ENCODE data around the gene SYCP2.
A peak's percentile ranks its signal among the peaks of the same experiment; 100 is the strongest.
"Not testable (repeated sequence)": the region's sequence is repeated elsewhere in the genome, so short reads cannot be mapped to it uniquely, and the experiment has no call there.

Gene SYCP2

DNA sequence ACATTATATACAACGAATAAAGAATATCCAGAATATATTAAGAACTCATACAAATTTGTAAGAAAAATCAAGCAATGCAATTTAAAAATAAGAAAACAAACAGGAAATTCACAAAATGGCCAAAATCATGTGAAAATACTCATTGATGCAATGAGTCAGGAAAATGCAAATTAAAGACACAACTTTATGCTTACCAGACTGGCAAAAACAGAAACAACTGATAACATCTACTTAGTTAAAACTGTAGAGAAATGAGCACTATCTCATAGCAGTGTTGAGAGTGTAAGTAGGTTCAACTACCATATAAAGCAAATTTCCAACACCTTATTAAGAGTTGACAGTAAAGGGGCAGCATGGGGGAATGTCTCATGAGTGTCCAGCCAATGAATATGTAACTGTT, 62.3 kb downstream of the SYCP2 start:
- TF ChIP-seq, protein P1, sequence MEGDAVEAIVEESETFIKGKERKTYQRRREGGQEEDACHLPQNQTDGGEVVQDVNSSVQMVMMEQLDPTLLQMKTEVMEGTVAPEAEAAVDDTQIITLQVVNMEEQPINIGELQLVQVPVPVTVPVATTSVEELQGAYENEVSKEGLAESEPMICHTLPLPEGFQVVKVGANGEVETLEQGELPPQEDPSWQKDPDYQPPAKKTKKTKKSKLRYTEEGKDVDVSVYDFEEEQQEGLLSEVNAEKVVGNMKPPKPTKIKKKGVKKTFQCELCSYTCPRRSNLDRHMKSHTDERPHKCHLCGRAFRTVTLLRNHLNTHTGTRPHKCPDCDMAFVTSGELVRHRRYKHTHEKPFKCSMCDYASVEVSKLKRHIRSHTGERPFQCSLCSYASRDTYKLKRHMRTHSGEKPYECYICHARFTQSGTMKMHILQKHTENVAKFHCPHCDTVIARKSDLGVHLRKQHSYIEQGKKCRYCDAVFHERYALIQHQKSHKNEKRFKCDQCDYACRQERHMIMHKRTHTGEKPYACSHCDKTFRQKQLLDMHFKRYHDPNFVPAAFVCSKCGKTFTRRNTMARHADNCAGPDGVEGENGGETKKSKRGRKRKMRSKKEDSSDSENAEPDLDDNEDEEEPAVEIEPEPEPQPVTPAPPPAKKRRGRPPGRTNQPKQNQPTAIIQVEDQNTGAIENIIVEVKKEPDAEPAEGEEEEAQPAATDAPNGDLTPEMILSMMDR (conservative IDR thresholded peaks at IDR 0.05; ENCODE audit: control insufficient read depth, insufficient read depth, low read depth, low read length) = no peak
- no peak for DNase-seq (ENCODE audit: low read depth)
- no peak overlapping the region for H3K4me3 ChIP-seq (ENCODE audit: control insufficient read depth, low read depth, low read length)

DNA sequence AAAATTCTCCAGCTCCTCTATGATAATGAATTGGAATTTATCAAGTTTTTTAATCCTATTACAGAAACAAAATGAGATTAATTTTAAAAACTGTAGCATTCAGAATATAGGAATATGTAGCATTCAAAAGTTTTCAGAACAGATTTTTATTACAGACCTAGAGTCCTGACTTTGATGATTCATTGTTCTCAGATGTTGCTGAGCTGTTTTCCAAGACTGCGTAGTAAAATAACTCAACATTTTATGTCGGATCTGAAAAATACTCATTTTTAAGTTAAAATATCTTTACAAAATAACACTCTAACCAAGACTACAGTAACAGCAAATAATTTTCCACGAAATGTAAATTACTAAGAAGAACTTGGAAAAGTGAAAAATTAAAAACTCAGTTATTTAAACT, 67.1 kb downstream of the SYCP2 start:
- TF ChIP-seq, protein P1 (conservative IDR thresholded peaks at IDR 0.05; ENCODE audit: control insufficient read depth, insufficient read depth, low read depth, low read length) = no peak
- DNase-seq (ENCODE audit: low read depth) = peak; percentile 2
- no peak overlapping the region for H3K4me3 ChIP-seq (ENCODE audit: control insufficient read depth, low read depth, low read length)

GRCh38 chr20:59864726-59865125, 68.7 kb downstream of the SYCP2 start:
- no peak overlapping the region for H3K4me3 ChIP-seq (ENCODE audit: control insufficient read depth, low read depth, low read length)
- TF ChIP-seq, protein P1 (conservative IDR thresholded peaks at IDR 0.05; ENCODE audit: control insufficient read depth, insufficient read depth, low read depth, low read length) = no peak
- no peak for DNase-seq (ENCODE audit: low read depth)

GRCh38 chr20:59863058-59863457, 70.4 kb downstream of the SYCP2 start:
- DNase-seq (ENCODE audit: low read depth) = no peak
- TF ChIP-seq, protein P1 (conservative IDR thresholded peaks at IDR 0.05; ENCODE audit: control insufficient read depth, insufficient read depth, low read depth, low read length) = no peak
- H3K4me3 ChIP-seq (ENCODE audit: control insufficient read depth, low read depth, low read length) = no peak overlapping the region

DNA sequence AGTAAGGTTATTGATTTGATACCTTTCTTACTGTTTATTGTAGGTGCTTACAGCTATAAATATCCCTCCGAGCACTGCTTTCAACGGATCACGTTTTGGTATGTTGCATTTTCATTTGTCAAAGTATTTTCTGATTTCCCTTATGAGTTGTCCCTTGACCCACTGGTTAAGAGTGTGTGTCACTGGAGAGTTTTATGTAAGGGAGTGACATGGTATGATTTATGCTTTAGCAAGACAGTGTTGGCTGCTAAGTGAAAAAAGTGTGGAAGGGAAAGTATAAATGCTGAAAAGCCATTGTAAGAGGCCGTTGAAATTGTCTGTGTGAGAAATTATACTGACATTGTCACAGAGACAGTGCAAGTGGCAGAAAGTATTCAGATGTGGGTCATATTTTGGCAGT, 72.0 kb downstream of the SYCP2 start:
- no peak for DNase-seq (ENCODE audit: low read depth)
- TF ChIP-seq, protein P1 (conservative IDR thresholded peaks at IDR 0.05; ENCODE audit: control insufficient read depth, insufficient read depth, low read depth, low read length) = no peak
- H3K4me3 ChIP-seq (ENCODE audit: control insufficient read depth, low read depth, low read length) = no peak overlapping the region

DNA sequence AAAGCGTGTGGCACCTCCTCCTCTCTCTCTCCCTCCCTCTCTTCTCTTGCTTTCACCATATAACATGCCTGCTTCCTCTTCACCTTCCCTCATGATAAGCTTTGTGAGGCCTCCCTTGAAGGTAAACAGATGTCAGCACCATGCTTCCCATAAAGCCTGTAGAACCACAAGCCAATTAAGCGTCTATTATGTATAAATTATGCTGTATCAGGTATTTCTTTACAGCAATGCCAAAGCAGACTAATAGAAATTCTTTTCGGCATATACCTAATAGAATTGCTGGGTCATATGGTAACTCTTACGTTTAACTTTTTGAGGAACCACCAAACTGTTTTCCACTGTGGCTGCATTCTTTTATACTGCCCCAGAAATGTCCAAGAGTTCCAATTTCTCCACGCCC, 75.0 kb downstream of the SYCP2 start:
- H3K4me3 ChIP-seq (ENCODE audit: control insufficient read depth, low read depth, low read length) = no peak overlapping the region
- TF ChIP-seq, protein P1 (conservative IDR thresholded peaks at IDR 0.05; ENCODE audit: control insufficient read depth, insufficient read depth, low read depth, low read length) = no peak
- no peak for DNase-seq (ENCODE audit: low read depth)

DNA sequence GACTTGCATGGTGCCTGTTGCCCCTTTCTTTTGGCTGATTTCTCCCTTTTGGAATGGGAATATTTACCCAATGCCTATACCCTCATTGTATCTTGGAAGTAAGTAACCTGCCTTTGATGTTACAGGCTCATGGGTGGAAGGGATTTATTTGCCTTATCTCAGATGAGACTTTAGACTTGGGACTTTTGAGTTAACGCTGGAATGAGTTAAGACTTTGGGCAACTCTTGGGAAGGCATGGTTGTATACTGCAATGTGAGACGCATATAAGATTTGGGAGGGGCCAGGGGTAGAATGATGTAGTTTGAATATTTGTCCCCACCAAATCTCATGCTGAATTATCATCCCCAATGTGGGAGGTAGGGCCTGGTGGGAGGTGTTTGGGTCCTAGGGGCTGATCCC, 75.5 kb downstream of the SYCP2 start:
- TF ChIP-seq, protein P1 (conservative IDR thresholded peaks at IDR 0.05; ENCODE audit: control insufficient read depth, insufficient read depth, low read depth, low read length) = no peak
- no peak overlapping the region for H3K4me3 ChIP-seq (ENCODE audit: control insufficient read depth, low read depth, low read length)
- no peak for DNase-seq (ENCODE audit: low read depth)

GRCh38 chr20:59856941-59857340, 76.5 kb downstream of the SYCP2 start:
- DNase-seq (ENCODE audit: low read depth); H3K4me3 ChIP-seq (ENCODE audit: control insufficient read depth, low read depth, low read length): not testable (repeated sequence)

DNA sequence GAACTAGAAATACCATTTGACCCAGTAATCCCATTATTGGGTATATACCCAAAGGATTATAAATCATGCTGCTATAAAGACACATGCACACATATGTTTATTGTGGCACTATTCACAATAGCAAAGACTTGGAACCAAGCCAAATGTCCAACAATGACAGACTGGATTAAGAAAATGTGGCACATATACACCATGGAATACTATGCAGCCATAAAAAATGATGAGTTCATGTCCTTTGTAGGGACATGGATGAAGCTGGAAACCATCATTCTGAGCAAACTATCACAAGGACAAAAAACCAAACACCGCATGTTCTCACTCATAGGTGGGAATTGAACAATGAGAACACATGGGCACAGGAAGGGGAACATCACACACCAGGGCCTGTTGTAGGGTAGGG, 76.9 kb downstream of the SYCP2 start:
- H3K4me3 ChIP-seq (ENCODE audit: control insufficient read depth, low read depth, low read length); DNase-seq (ENCODE audit: low read depth): not testable (repeated sequence)
